CD4-positive, alpha-beta memory T cell (primary cell): ENCODE results near the gene EXPH5. TPM values are rescaled to one million over a fixed set of nuclear protein-coding genes. Genes with fewer than 3 reads are reported as not detected.
"Not testable (repeated sequence)": the region's sequence is repeated elsewhere in the genome, so short reads cannot be mapped to it uniquely, and the experiment has no call there.

Experiments used
- CTCF ChIA-PET: fragments of 350-600 bp; sonication (Branson Sonifier 250); formaldehyde crosslinking; loops from one replicate; lab custom pipeline; 2021; ENCODE audit warnings: inconsistent platforms; ENCODE audit not compliant: partially characterized antibody; lab: Charles Lee
- POLR2A ChIA-PET: fragments of 350-600 bp; sonication (Branson Sonifier 250); formaldehyde crosslinking; loops from one replicate; lab custom pipeline; 2021; ENCODE audit not compliant: partially characterized antibody; lab: Charles Lee
- DNase-seq, 5 donors: peaks; one replicate each; pipeline versions ENCODE4 v3.0.0 to v3.0.0-alpha.2; 2020 to 2022; ENCODE audit warnings: mixed read lengths in 1 of 5
- H3K27ac ChIP-seq: one replicate; pipeline ENCODE4 v1.7.0; 2013; ENCODE audit warnings: low read depth, low read length
- H3K27me3 ChIP-seq: 2 replicates; pipeline ENCODE4 v1.7.0; 2013; ENCODE audit warnings: mild to moderate bottlenecking, low read length, moderate library complexity; ENCODE audit not compliant: insufficient read depth
- H3K36me3 ChIP-seq: 2 replicates; pipeline ENCODE4 v1.7.0; 2013; ENCODE audit warnings: mild to moderate bottlenecking, low read length, moderate library complexity; ENCODE audit not compliant: insufficient read depth
- H3K4me1 ChIP-seq: 2 replicates; pipeline ENCODE4 v1.7.0; 2013; ENCODE audit warnings: mild to moderate bottlenecking, low read length, moderate library complexity; ENCODE audit not compliant: insufficient read depth
- H3K4me3 ChIP-seq, 2 donors: one replicate each; pipeline ENCODE4 v1.7.0; 2013; ENCODE audit warnings: low read length in 2 of 2, mild to moderate bottlenecking in 1 of 2
- H3K9me3 ChIP-seq, 2 donors: one replicate each; pipeline ENCODE4 v1.7.0; 2013; ENCODE audit warnings: low read length in 2 of 2, control low read depth in 1 of 2; ENCODE audit not compliant: control insufficient read depth in 1 of 2
- H3K27ac Mint-ChIP-seq, 7 donors: one replicate each; pipeline ENCODE4 v1.8.0; 2020 to 2021; ENCODE audit warnings: mixed read lengths in 7 of 7, mild to moderate bottlenecking in 6 of 7, inconsistent platforms in 3 of 7, moderate library complexity in 3 of 7
- H3K27me3 Mint-ChIP-seq, 2 donors: one replicate each; pipeline ENCODE4 v1.8.0; 2020 to 2021; ENCODE audit warnings: mixed read lengths in 2 of 2
- H3K36me3 Mint-ChIP-seq, 2 donors: one replicate each; pipeline ENCODE4 v1.8.0; 2020 to 2021; ENCODE audit warnings: mixed read lengths in 2 of 2, inconsistent platforms in 1 of 2, mild to moderate bottlenecking in 1 of 2
- H3K4me1 Mint-ChIP-seq, 4 donors: one replicate each; pipeline ENCODE4 v1.8.0; 2020 to 2021; ENCODE audit warnings: mixed read lengths in 4 of 4, mild to moderate bottlenecking in 1 of 4
- H3K4me3 Mint-ChIP-seq, 8 donors: one replicate each; pipeline ENCODE4 v1.8.0; 2020 to 2021; ENCODE audit warnings: mixed read lengths in 8 of 8, mild to moderate bottlenecking in 7 of 8, moderate library complexity in 6 of 8, inconsistent platforms in 3 of 8
- H3K9me3 Mint-ChIP-seq, 8 donors: one replicate each; pipeline ENCODE4 v1.8.0; 2020 to 2021; ENCODE audit warnings: mixed read lengths in 8 of 8, mild to moderate bottlenecking in 5 of 8, inconsistent platforms in 3 of 8, moderate library complexity in 1 of 8
- intact Hi-C: fragments of 100-400 bp; cut with micrococcal nuclease; formaldehyde crosslinking; loops from one replicate; pipeline ENCODE4 v1.15.1; 2023
- polyA plus RNA-seq, 2 donors: library from polyadenylated mRNA; unstranded; fragments of 300-500 nt; fragmentation: Illumina TruSeq; gene quantifications; one replicate each; pipeline ENCODE4 v1.2.3, GENCODE V29; 2021
- total RNA-seq, 2 experiments: library from RNA; stranded (reverse); gene quantifications; one replicate each; pipeline ENCODE4 v1.2.3, GENCODE V29; 2021

Gene EXPH5
- total RNA-seq: 1 to 10 TPM; 2.6 to 4.0 TPM
- polyA plus RNA-seq: under 1 TPM; 0.39 to 0.86 TPM

- POLR2A ChIA-PET: interaction anchor here (0.7 to 1.3 kb wide), 4 partner anchors 34 to 585 kb away, joined by 3 to 6 read pairs (median 4); partner anchors contain the start of genes C11orf65 and CUL5
- Mint-ChIP-seq H3K36me3 (peaks cover 0 to 3% of the 10 kb centered on the region in 2 donors), H3K4me1 (peaks cover 17 to 23% (median 18%) of the 10 kb centered on the region in 4 donors), H3K9me3 (peaks cover 0 to 1% (median 0%) of the 10 kb centered on the region in 8 donors), H3K27ac (peak within 1 kb of the TSS; percentile 78 to 99 (median 95)), H3K4me3 (peak within 1 kb of the TSS; percentile 95 to 100 (median 97)), H3K27me3 (peaks cover 2 to 3% of the 10 kb centered on the region in 2 donors)
- H3K9me3 ChIP-seq: no peaks in the 10 kb centered on the region
- H3K4me3 ChIP-seq: peak within 1 kb of the TSS; percentile 83 to 89
- CTCF ChIA-PET: interaction anchor here (0.7 to 1.4 kb wide), 2 partner anchors 594 to 600 kb away, joined by 3 read pairs; no protein-coding TSS in a partner anchor
- peaks cover 9% of the 10 kb centered on the region for H3K4me1 ChIP-seq
- intact Hi-C loops: loop anchor here (1.0 to 5.0 kb wide), 6 partner anchors 96 to 736 kb away; partner anchors contain the start of genes ACAT1, ATM, C11orf65 and CUL5
- peaks cover 6% of the 10 kb centered on the region for H3K27me3 ChIP-seq
- H3K27ac ChIP-seq: peak within 1 kb of the TSS; percentile 45
- H3K36me3 ChIP-seq: no peaks in the 10 kb centered on the region
- DNase-seq: peak; percentile 82 to 89 (median 86)
Measured at GRCh38 chr11:108593214-108593922, at the start of gene EXPH5. TSS of gene EXPH5 (minus strand) at chr11:108593768. CDS start at chr11:108593536, 232 bp downstream.

GRCh38 chr11:108641752-108642151 lies 48.2 kb upstream of the EXPH5 start:
- H3K36me3 Mint-ChIP-seq, H3K4me1 Mint-ChIP-seq, H3K9me3 Mint-ChIP-seq, H3K9me3 ChIP-seq, H3K27me3 Mint-ChIP-seq, H3K4me3 Mint-ChIP-seq, H3K27me3 ChIP-seq, H3K36me3 ChIP-seq, H3K4me3 ChIP-seq, DNase-seq, intact Hi-C loops, POLR2A ChIA-PET, H3K27ac Mint-ChIP-seq, H3K27ac ChIP-seq, H3K4me1 ChIP-seq: not testable (repeated sequence)
- CTCF ChIA-PET: interaction anchor here (1.1 kb wide), 1 partner anchor 8 kb away, joined by 3 read pairs; no protein-coding TSS in a partner anchor

DNA sequence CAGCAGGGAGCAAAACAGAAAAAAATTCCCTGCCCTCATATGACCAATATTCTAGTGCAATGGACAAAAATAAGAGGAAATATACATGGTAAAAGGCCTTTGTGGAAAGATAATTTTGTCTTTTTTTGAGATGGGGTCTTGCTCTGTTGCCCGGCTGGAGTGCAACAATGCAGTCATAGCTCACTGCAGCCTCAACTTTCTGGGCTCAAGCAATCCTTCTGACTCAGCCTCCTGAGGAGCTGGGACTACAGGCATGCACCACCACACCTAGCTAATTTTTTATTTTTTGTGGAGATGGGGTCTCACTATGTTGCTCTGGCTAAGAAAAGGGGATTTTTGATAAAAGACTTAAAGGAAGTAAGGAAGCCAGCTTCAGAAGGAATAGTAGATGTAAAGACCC lies 45.6 kb upstream of the EXPH5 start:
- intact Hi-C loops: no loop called here
- no peaks in the 10 kb centered on the region for H3K36me3 ChIP-seq
- Mint-ChIP-seq H3K4me1 (peaks cover 0 to 3% (median 2%) of the 10 kb centered on the region in 4 donors), H3K9me3 (no peaks in the 10 kb centered on the region), H3K4me3 (no peak overlapping the region), H3K36me3 (no peaks in the 10 kb centered on the region), H3K27ac (no peak overlapping the region), H3K27me3 (peaks cover 12 to 13% of the 10 kb centered on the region in 2 donors)
- CTCF ChIA-PET: interaction anchor here (1.2 kb wide), 1 partner anchor 9 kb away, joined by 4 read pairs; no protein-coding TSS in a partner anchor
- no peak overlapping the region for H3K27ac ChIP-seq
- POLR2A ChIA-PET: no interaction called here
- H3K4me3 ChIP-seq: no peak overlapping the region
- no peak for DNase-seq
- no peaks in the 10 kb centered on the region for H3K4me1 ChIP-seq
- H3K27me3 ChIP-seq: no peaks in the 10 kb centered on the region
- no peaks in the 10 kb centered on the region for H3K9me3 ChIP-seq

DNA sequence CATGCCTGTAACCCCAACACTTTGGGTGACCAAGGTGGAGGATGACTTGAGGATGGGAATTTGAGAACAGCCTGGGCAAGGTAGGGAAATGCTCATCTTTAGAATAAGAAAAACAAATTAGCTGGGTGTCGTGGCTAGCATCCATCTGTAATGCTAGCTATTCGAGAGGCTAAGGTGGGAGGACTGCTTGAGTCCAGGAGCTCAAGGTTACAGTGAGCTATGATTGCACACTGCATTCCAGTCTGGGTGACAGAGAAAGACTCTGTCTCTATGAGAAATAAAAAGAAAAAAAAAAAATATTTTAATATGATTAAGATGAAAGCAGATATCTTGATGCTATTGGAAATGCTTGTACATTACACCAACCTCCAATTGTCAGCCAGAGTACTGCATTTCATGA lies 42.7 kb upstream of the EXPH5 start:
- no peaks in the 10 kb centered on the region for H3K9me3 Mint-ChIP-seq
- Histone ChIP-seq H3K4me3 (no peak overlapping the region), H3K4me1 (no peaks in the 10 kb centered on the region), H3K36me3 (no peaks in the 10 kb centered on the region), H3K27me3 (no peaks in the 10 kb centered on the region), H3K9me3 (no peaks in the 10 kb centered on the region), H3K27ac (no peak overlapping the region)
- H3K36me3 Mint-ChIP-seq: no peaks in the 10 kb centered on the region
- no peak overlapping the region for H3K27ac Mint-ChIP-seq
- POLR2A ChIA-PET: no interaction called here
- peaks cover 0 to 3% (median 3%) of the 10 kb centered on the region in 4 donors for H3K4me1 Mint-ChIP-seq
- intact Hi-C loops: no loop called here
- CTCF ChIA-PET: no interaction called here
- DNase-seq: no peak
- H3K4me3 Mint-ChIP-seq: no peak overlapping the region
- peaks cover 13% of the 10 kb centered on the region in 2 donors for H3K27me3 Mint-ChIP-seq

DNA sequence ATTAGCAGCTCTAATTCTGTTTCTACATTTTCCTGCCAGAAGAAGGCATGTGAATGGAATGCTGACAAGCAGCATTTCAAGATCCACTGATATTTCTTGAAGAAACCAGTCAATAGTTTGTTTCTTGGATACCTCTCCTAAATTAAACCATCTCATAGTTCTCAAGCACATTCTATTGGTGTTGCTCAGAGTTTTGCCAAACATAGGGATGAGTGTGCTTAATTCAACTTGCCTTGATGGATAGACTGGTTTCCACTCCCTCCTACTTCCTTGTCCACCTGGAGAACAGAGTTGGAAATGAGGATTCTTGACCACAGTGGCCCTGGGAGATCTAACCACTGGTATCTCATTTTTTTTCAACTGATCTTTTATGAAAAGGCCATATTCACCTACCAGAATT lies 41.5 kb upstream of the EXPH5 start:
- ChIA-PET POLR2A (no interaction called here), CTCF (no interaction called here)
- Histone ChIP-seq H3K4me1 (no peaks in the 10 kb centered on the region), H3K36me3 (no peaks in the 10 kb centered on the region), H3K27ac (no peak overlapping the region), H3K27me3 (no peaks in the 10 kb centered on the region), H3K9me3 (no peaks in the 10 kb centered on the region), H3K4me3 (no peak overlapping the region)
- peaks cover 0 to 3% (median 3%) of the 10 kb centered on the region in 4 donors for H3K4me1 Mint-ChIP-seq
- no peak for DNase-seq
- H3K36me3 Mint-ChIP-seq: no peaks in the 10 kb centered on the region
- intact Hi-C loops: no loop called here
- no peak overlapping the region for H3K27ac Mint-ChIP-seq
- H3K4me3 Mint-ChIP-seq: no peak overlapping the region
- peaks cover 0 to 1% (median 0%) of the 10 kb centered on the region in 8 donors for H3K9me3 Mint-ChIP-seq
- H3K27me3 Mint-ChIP-seq: peaks cover 13% of the 10 kb centered on the region in 2 donors

- ChIA-PET POLR2A (no interaction called here), CTCF (interaction anchor here (1.0 kb wide), 1 partner anchor 13 kb away, joined by 3 read pairs; no protein-coding TSS in a partner anchor)
- no peaks in the 10 kb centered on the region for H3K4me1 ChIP-seq
- no peaks in the 10 kb centered on the region for H3K27me3 ChIP-seq
- Mint-ChIP-seq H3K4me3 (no peak overlapping the region), H3K9me3 (peaks cover 0 to 5% (median 0%) of the 10 kb centered on the region in 8 donors), H3K27me3 (peaks cover 7 to 12% of the 10 kb centered on the region in 2 donors), H3K4me1 (peaks cover 0 to 3% (median 0%) of the 10 kb centered on the region in 4 donors), H3K36me3 (no peaks in the 10 kb centered on the region), H3K27ac (no peak overlapping the region)
- no peaks in the 10 kb centered on the region for H3K9me3 ChIP-seq
- no peak overlapping the region for H3K4me3 ChIP-seq
- no peaks in the 10 kb centered on the region for H3K36me3 ChIP-seq
- H3K27ac ChIP-seq: no peak overlapping the region
- intact Hi-C loops: no loop called here
- no peak for DNase-seq
Measured at GRCh38 chr11:108632041-108632704, 38.6 kb upstream of the EXPH5 start.

DNA sequence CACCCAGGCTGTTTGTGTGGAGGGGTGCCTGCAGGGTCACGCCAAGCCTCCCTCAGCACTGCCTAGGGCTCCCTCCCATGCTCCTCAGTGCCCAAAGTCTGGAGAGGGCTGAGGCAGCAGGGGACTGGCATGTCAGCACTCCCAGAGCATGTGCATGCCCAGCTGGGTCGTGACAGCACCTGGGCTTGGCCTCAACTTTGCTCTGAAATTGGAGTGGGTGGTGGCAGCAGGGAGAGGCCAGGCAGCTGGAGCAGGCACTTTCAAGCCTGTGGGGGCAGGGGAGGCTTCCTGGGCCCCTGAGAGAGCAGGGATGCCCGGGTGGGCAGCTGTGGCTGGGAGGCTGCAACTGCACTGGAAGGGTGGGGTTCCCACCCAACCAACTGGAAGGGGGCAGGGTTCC lies 35.7 kb upstream of the EXPH5 start:
- intact Hi-C loops: no loop called here
- H3K4me3 ChIP-seq: no peak overlapping the region
- H3K27ac ChIP-seq: no peak overlapping the region
- no peaks in the 10 kb centered on the region for H3K36me3 ChIP-seq
- ChIA-PET POLR2A (no interaction called here), CTCF (interaction anchor here (1.3 kb wide), 1 partner anchor 12 kb away, joined by 4 read pairs; no protein-coding TSS in a partner anchor)
- Mint-ChIP-seq H3K4me1 (peaks cover 5 to 8% (median 7%) of the 10 kb centered on the region in 4 donors), H3K36me3 (no peaks in the 10 kb centered on the region), H3K4me3 (no peak overlapping the region), H3K9me3 (peaks cover 0 to 5% (median 0%) of the 10 kb centered on the region in 8 donors), H3K27ac (peak overlapping the region in 1 of 7 donors; percentile 30), H3K27me3 (peaks cover 5 to 7% of the 10 kb centered on the region in 2 donors)
- H3K4me1 ChIP-seq: no peaks in the 10 kb centered on the region
- no peaks in the 10 kb centered on the region for H3K9me3 ChIP-seq
- DNase-seq: no peak
- H3K27me3 ChIP-seq: no peaks in the 10 kb centered on the region
